Right forelimb (tissue), 1 donor: ENCODE measurements around the gene GPR142.

Experiments used
- DNase-seq: peaks from one replicate; pipeline ENCODE4 v3.0.0-alpha.2; 2018

Gene GPR142

DNA sequence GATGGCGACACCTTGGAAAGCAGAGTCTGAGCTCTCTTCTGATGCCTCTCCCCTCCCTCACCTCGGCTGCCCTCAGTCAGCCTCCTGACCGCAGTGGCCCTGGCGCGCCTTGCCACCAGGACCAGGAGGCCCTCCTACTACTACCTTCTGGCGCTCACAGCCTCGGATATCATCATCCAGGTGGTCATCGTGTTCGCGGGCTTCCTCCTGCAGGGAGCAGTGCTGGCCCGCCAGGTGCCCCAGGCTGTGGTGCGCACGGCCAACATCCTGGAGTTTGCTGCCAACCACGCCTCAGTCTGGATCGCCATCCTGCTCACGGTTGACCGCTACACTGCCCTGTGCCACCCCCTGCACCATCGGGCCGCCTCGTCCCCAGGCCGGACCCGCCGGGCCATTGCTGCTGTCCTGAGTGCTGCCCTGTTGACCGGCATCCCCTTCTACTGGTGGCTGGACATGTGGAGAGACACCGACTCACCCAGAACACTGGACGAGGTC lies 4.4 kb downstream of the GPR142 start:
- DNase-seq: no peak

GRCh38 chr17:74372426-74372825 lies 5.1 kb downstream of the GPR142 start:
- DNase-seq: no peak

DNA sequence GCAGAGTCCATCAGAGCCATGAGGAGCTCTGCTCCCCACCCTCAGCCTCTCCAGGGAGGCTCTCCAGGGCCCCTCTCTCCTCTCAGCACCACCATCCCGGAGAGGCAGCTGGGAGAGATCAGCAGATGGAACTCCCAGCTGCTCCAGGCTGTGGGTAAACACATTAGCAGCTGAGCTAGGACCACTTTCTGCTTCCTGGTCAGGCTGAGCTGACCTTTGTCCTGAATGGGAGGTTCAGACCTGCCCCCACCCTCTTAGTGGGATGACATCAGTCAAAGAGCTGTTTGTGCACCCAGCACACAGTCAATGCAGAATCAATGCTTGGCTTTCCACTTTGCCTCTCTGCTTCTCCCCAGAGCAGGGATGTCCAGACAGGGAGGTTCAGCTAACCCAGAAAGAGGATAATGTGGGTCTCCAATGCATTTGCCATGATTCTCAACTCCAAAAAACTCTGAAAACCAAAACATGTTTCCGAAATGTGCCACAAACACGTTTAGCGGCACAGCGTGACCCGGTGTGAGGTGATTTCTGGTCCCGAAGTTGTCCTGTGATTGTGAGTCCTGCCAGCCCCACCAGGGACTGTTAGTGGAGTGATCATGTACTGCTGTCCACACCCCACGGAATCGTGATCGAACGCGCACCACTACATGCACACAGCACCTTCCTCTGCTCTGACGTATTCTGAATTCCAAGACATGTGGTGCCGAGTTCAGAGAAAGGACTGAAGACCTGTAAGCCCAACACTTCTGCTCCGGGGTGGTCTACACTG lies 6.7 kb downstream of the GPR142 start:
- DNase-seq: no peak

DNA sequence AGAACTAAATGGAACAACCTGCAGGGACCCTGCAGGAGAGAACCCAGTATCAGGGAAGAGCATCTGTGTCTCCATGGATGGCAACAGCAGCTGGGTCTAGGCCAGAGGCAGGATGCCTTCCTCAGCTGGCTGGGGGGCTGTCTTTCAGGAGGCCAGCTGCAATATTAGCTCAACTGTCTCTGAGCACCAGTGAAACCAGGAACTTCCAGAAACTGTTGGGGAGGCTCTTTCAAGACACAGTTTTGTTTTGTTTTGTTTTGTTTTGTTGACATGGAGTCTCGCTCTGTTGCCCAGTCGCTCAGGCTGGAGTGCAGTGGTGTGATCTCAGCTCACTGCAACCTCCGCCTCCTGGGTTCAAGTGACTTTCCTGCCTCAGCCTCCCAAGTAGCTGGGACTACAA lies 7.6 kb downstream of the GPR142 start:
- DNase-seq: no peak

DNA sequence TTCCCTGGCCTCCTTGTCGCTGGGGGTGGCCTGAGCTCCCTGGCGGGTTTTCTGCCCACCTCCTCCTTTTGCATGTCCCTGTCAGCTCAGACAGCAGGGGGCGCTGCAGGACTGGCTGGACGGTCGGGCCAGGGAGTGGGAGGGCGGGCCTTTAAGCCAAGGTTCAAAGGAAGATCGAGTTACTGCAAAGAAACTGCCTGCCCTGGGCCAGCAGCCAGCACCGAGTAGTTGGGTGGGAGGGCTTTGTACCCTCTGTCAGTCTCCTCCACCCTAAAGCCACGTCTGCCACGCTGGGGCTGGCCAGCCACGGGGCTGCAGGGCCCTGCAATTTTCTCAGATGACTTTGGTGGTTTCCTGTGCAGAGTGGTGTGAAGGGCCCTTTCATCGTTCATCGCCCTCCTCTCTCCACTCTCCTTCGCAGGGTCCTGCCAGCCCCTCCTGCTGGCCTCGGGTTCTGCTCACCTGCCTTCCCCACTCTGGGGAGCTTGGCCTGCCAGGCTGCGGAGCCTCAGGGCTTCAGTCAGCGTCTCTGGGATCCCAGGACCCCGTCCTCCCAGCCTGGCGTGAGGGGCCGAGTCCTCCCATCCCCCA lies 12.3 kb downstream of the GPR142 start:
- DNase-seq: peak; percentile 98

GRCh38 chr17:74380086-74380958 lies 13.0 kb downstream of the GPR142 start:
- peak; percentile 77 for DNase-seq

DNA sequence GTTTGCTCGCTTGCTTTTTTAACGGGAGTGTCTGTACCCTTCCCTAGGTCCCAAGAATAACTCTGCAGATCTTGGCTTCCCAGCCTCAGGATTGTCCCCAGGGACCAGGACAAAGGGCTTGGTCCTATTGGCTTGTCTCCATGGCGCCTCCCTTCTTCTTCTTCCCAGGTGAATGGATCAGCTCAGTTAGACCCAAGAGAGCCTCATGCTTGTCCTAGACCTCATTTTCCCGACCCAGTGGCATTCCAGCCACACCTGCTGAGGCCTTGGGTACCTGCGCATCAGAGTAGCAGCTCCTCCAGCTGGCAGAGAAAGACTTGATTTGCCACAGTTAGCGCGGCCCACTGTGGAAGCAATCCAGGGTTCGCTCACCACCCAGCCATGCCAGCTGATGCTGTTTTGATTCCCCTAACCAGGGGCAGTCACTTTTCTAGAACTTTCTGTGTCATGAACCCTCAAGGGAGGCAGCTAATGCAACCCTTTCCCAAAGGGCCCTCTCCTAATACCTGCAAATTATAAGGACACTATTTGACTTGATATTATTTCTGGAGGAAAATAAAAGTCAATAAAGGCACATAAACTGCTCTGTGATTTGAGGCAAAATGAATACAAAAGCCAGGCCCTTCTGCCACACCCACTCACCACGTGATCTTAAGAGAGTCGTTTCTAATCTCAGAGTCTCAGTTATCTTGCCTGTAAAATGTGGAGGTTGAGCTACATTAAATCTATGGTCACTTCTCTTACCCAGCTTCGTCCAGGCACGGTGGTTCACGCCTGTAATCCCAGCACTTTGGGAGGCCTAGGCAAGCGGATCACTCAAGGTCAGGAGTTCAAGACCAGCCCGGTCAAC lies 13.9 kb downstream of the GPR142 start:
- no peak for DNase-seq

GRCh38 chr17:74383141-74383540 lies 15.8 kb downstream of the GPR142 start:
- no peak for DNase-seq

DNA sequence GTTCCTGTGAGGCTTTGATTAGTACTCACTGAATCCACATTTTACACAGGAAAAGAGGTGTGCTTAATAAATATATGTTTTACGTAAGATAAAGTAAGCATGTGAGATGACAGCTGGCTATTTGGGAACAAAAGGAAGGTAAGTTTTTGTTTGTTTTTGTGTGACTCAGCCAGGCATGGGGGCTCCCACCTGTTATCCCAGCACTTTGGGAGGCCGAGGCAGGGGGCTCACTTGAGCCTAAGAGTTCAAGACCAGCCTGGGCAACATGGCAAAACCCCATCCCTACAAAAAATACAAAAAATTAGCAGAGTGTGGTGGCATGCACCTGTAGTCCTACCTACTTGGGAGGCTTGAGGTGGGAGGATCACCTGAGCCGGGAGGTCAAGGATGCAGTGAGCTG lies 17.9 kb downstream of the GPR142 start:
- DNase-seq: no peak

GRCh38 chr17:74386386-74386785 lies 19.1 kb downstream of the GPR142 start:
- no peak for DNase-seq

GRCh38 chr17:74387365-74388218 lies 20.3 kb downstream of the GPR142 start:
- DNase-seq: no peak

DNA sequence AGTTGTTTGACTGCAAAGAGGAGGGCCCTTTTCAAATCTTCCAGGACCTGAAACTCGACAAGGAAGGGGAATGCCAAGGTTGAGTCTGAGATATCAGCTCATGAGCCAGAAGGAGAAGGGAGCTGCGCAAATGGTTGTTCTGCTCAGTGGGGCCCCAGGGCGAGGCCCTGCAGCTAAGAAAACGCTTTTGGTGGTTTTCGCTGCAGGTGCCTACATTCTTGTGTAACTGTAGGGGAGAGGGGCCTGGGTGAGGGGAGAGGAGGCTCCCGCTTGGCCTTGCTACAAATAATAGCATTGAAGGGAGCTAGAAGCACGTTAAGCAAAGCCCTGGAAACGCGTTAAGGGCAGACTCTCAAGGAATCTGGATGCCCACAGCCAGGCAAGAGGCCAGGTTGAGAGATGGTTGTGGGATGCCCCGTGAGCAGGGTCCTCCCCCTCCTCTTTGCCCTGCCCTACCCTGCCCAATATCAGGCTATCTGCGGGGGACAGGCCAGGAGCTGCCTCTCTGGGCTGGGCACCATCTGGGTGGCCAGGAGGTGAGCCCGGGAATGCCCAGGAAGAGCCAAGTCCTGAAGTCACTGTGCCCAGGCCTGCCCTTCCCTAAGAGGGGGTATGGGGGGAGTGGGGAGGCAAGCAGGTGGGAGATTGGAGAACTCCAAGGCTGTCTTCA lies 21.9 kb downstream of the GPR142 start:
- no peak for DNase-seq

DNA sequence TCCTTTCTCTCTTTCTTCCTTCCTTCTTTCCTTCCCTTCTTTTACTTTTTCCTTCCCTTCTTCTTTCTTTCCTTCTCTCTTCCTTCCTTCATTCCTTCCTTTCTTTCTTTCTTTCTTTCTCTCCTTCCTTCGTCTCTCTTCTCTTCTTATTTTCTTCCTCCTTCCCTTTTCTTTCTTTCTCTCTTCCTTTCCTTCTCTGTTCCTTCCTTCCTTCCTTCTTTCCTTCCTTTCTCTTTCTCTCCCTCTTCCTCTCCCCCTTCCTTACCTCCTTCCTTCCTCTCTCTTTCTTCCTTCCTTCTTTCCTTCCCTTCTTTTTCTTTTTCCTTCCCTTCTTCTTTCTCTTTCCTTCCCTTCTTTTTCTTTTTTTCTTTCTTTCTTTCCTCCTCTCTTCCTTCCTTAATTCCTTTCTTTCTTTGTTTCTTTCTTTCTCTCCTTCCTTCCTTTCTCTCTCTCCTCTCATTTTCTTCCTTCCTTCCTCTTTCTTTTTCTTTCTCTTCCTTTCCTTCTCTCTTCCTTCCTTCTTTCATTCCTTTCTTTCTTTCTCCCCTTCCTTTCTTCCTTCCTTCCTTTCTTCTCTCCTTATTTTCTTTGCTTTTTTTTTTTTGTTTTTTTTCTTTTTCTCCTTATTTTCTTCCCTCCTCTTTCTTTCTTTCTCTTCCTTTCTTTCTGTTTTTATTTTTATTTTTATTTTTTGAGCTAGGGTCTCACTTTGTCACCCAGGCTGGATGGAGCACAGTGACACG lies 22.8 kb downstream of the GPR142 start:
- DNase-seq: no peak

DNA sequence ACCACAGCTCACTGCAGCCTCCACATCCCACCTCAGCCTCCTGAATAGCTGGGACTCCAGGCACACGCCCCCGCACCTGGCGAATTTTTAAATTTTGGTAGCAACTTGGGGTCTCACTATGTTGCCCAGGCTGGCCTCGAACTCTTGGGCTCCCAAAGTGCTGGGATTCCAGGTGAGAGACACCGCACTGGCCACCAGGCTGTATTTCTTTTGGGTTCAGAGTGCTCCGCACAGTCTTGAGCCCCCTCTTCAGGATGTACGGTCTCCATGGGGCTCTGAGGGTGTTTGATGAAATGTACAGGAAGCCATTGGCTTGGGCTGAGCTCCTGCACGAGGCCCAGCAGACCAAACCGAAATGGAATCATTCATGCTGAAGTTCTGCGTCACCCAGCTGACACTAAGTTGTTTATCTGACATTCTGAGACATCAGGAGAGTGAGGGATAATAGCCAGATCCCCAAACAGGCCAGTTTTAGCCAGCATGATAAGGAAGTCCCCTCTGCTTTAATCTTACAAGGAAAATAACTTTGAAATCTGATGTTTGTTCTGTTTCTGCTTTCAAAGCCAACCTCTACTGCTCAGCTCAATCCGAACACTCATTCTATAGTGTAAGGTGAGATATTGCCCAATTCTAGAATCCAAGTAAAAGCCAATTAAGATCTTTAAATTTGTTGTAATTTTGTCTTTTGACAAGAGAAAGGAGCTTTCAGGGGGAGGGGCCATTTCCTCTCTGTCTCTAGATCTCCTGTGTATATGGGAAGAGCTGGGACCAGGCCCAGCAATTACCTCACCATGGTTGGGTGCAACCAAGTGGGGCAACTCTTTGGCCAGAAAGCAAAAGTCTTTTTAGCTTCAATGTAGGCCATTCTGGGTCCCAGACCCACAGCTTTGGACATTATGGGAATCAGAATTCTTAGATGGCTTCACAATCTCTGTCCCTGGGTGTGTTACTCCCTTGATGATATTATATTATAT lies 23.7 kb downstream of the GPR142 start:
- DNase-seq: no peak

DNA sequence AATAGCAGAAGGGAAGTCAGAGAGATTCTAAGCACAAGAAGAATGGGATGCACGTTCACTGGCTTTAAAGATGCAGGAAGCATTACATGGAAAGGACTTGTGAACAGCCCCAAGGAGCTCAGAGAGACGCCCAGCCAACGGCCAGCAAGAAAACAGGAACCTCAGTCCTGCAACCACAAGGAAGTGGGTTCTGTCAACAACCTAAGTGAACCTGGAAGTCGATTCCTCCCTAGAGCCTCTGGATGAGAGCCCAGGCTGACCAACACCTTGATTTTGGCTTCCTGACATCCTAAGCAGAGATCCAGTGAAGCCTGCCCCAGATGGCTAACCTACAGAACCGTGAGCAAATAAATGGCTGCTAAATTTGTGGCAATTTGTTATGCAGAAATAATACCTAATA lies 24.5 kb downstream of the GPR142 start:
- no peak for DNase-seq

DNA sequence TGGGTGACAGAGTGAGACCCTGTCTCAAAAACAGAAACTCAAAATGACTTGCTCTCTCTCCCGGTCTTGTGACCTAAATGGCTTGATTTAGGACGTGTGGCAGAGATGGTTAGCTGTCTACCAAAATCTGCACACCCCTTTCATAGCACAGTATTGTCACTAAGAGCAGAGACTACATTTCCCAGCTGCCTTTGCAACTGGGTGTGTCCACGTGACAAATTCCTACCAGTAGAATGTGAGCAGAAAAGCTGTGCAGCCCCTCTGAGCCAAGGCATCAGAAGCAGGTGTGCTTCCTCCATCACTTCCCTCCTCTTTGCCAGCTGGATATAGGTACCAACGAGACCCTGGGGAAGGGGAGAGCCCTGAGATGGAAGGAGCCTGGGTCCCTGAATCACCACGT lies 25.5 kb downstream of the GPR142 start:
- no peak for DNase-seq

DNA sequence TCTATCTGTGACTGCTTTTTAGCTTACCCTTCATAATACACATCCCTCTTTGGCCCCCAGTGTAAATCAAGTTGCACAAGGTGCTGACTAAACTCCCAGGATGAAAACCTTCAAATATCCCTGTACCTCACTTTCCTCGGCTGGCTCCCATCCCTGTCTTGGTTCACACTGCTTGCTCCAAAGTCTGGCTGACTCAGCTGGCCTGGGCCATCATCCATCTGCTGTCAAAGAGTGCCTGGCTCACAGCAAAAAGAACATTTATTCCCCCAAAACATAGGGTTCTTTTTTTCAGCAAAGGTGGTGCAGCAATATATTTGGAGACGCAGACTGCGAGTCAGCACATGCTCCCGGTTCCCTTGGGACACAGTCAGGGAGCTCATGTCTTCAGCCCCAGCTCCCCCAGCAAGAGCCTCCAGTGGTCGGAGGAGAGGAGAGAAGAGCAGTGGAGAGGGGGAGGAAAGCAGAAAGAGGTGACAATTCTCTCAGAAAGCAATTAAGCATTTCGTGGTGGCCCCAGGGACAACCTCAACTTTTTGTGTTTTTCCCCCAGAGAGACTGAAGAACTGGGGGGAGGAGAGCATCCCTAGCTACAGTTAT lies 26.1 kb downstream of the GPR142 start:
- DNase-seq: no peak

- DNase-seq: no peak
Measured at GRCh38 chr17:74394275-74394950, 27.1 kb downstream of the GPR142 start.
